Inferior parietal cortex (tissue), 1 donor: Measurements from ENCODE around the gene SOCS3.

ENCODE experiments used
- DNase-seq: peaks from one replicate; pipeline ENCODE4 v3.0.0-alpha.2; 2016; ENCODE audit errors: extremely low spot score

The SOCS3 gene

GRCh38 chr17:78330570-78331224 lies 29.2 kb downstream of the SOCS3 start:
- DNase-seq = no peak

DNA sequence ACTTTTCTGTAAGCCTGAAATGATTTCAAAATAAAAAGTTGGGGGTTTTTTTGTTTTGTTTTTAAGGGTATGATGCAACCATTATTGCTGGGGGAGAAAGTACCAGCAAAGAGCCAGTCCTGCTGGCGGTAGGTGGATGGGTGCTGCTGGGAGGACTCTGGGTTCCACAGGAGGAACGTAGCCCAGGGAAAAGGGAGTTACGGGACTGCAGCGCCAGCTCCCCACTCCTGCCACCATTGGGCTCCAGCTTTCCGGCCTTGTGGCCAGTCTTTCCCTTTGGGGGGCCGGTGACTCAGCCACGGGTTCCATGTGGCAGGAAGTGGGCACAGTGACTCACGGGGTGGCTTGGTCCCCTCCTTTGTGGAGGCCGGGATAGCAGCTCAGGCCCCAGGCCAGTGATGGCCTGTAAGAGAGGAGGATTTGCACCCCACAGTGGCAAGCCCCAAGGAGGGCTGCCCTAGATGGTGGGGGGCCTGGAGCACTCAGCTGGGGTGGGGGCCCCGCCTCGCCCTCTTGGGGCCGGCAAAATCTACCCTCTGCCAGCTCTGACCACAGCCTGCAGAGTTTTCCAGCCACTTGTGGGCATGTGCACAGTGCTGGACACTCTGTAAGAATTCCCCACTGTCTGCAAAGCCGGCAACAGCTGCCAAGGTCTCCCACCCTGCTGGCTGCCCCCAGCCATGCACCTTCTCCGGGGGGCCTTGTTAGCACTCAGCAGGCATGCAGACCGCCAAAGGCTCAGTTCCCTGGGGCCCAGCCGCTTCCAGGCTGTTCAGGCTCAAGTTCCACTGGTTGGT lies 30.4 kb downstream of the SOCS3 start:
- no peak for DNase-seq

- no peak for DNase-seq
Observed at GRCh38 chr17:78327880-78328279, 32.0 kb downstream of the SOCS3 start.

DNA sequence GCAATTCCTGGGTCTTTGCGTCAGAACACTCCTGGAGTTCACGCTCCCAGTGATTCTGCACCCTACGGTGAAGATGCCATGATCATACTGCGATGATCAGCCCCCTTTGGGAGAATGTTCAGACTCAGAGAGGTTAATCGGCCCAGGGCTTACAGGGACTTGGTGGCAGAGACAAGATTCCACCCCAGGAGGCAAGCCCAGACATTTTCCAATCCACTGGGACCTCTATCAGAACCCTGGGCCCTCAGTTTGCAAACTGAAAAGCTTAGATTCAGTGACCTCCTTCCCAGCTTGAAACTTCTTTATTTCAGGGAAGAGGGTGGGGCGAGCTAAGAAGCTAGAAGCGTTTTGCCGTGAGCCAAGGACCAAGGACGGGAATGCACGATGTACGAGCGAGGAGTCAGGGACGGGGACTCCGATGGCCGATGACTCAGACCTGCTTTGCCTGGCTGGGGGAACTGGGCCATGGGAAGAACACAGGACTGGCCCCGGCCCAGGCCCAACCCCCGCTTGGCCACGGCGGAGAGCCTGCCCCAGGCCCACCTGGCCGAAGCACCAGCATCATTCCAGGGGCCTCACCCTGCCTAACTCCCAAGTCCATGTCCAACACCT lies 34.7 kb downstream of the SOCS3 start:
- no peak for DNase-seq

- DNase-seq = peak; percentile 17
Observed at GRCh38 chr17:78324391-78325075, 35.3 kb downstream of the SOCS3 start.

DNA sequence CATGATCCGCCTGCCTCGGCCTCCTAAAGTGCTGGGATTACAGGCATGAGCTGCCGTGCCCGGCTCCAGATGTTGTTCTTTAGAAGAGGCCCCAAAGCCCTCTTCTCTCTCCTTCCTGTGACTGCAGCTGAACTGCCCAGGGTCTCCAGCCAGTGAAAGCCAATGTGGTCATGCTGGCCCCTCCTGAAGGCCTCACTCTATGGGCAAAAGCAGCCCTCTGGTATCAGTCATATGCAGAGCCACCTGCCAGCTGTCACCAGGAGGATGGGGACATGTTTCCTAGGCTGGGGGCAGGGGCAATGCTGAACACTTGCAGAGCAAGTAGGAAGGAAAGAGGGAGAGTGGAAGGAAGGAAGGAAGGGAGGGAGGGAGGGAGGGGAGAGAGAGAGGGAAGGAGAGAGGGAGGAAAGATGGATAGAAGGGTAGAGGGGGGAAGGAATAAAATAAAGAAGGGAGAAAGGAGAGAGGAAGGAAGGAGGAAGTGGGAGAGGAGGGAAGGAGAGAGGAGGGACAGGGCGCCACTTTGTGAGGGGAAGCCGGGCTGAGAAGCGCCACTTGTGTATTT lies 36.0 kb downstream of the SOCS3 start:
- DNase-seq = no peak

DNA sequence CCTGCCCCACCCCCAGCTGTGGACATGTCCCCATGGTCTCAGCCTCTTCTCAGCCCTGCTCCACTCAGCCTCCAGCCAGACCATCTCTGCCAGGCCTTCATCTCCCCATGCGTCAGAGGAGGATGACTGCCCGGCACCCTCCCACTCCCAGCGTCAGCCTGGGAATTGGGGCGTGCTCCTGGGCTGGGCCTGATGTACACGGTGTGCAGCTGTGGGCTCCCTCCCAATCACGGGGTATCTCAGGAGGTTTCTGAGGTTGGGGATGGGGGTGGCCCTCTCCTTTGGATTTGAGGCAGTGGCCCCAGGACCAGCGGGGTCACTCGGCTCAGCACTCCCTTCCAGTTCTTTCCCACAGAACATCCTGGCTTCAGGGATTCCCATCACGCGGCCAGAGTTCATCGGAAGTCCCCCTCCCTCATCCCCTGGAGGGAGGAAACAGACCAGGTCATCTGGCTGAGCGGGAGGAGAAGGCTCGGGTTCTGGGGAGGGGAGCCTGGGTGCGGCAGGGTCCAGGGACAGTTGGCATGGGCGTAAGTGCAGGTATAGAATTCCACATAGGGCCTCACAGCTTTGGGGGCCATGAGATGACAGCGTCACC lies 36.9 kb downstream of the SOCS3 start:
- DNase-seq = no peak

DNA sequence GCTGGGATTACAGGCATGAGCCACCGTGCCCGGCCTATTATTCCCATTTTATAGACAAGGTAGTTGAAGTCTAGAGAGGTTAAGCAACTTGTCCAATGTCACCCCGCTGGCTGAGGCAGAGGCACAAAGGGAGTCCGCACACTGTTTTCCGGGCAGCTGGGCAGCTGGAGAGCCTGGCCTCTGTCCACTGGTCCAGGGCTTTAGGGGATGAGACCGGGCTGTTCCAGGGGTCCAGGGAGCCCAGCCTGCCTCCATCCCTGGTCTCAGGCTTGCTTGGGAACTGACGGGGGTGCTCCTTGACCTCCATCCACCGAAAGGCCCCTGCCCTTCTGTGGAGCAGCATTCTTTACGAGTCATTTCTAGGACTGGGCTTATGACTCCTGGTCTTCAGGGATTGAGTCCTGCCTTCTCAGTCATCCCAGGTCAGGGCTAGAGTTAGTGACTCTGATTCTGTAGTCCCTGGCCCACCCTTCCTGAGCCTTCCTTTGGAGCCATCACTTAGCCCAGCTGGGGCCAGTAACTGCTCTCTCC lies 37.5 kb downstream of the SOCS3 start:
- DNase-seq = no peak

- no peak for DNase-seq
Observed at GRCh38 chr17:78318843-78319242, 41.0 kb downstream of the SOCS3 start.

GRCh38 chr17:78318407-78318806 lies 41.5 kb downstream of the SOCS3 start:
- no peak for DNase-seq

DNA sequence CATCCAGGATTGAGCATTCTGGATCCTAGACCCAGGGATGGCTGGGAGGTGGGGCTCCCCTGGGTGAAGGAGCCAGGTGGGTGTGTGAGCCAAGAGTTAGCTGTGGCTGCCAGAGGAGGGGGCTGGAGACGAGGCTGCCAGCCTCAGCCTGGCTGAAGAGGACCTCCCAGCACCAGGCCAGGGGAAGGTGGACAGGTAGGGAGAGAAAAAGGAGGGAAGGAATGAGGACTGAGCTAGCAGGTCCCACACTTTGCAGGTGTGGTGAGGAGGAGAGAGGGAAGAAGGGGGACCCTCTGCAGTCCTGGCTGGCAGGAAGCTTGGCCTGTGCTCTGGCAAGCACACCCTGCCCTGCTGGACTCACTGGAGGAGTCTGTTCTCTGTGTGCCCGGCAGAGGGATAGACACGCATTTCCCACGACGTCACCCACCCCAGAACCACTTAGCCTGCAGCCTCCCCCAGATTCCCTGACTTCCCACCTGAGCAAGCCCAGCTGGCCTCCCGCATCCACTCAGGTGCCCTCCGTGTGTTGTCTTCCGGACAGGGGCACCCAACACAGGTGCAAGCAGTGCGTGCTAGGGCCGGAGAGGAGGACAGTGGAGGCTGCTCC lies 42.0 kb downstream of the SOCS3 start:
- DNase-seq = no peak

- no peak for DNase-seq
Observed at GRCh38 chr17:78316867-78317789, 42.7 kb downstream of the SOCS3 start.

DNA sequence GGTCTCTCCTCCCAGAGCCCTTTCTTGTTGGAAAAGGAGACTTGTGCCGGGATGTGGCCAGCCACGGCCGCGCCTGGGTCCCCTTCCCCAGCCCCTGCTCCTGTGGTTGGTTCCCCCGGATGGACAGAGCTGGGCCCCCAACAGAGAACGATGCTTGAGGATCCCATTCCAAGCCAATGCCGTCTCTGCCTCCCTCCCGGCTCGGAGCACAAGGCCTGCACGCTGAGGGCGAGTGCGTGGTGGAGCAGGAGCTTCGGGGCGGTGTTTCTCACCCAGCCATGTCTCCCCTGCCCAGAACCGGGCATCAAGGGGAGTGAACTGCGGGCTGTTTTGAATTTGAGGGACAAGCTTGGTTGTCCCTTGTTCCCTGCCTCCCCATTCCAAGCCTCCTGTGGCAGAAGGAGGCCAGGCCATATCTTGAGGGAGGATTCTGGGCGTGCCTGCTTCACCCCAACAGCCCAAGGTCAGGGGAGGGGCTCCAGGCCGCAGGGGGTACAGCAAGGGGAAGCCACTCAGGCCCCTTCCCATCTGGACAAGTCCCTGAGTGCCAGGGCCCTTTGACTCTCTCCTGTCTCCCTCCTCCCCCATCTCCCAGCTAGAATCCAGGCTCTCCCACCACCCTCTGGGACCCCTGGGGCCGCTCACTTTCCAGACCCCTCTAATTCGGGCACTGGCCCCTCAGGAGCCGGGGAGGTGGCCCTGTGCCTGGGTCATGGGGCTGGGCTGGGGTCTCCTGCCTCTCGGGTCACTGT lies 43.6 kb downstream of the SOCS3 start:
- no peak for DNase-seq

- no peak for DNase-seq
Observed at GRCh38 chr17:78315355-78316114, 44.3 kb downstream of the SOCS3 start.

- DNase-seq = no peak
Observed at GRCh38 chr17:78314683-78315354, 45.1 kb downstream of the SOCS3 start.

- peak; percentile 16 for DNase-seq
Observed at GRCh38 chr17:78313735-78314648, 45.9 kb downstream of the SOCS3 start.
